ENCODE measurements around the gene STYXL1.
A peak's percentile ranks its signal among the peaks of the same experiment; 100 is the strongest.
"Not testable (repeated sequence)": the region's sequence is repeated elsewhere in the genome, so short reads cannot be mapped to it uniquely, and the experiment has no call there.

STYXL1 gene

GRCh38 chr7:76057813-76058145, 10.0 kb upstream of the STYXL1 start:
- FAIRE-seq: no peak
- TF ChIP-seq POLR2A (IDR thresholded peaks at IDR 0.05; ENCODE audit: low read depth, low read length): no peak
- DNase-seq (ENCODE audit: insufficient read length, low spot score): no peak

GRCh38 chr7:76057103-76057812, 9.5 kb upstream of the STYXL1 start:
- TF ChIP-seq POLR2A (IDR thresholded peaks at IDR 0.05; ENCODE audit: low read depth, low read length): no peak
- FAIRE-seq: no peak
- no peak for DNase-seq (ENCODE audit: insufficient read length, low spot score)

GRCh38 chr7:76056241-76056640, 8.4 kb upstream of the STYXL1 start:
- DNase-seq (ENCODE audit: insufficient read length, low spot score) (no peak), FAIRE-seq (no peak)
- TF ChIP-seq POLR2A (IDR thresholded peaks at IDR 0.05; ENCODE audit: low read depth, low read length): no peak

- TF ChIP-seq POLR2A (IDR thresholded peaks at IDR 0.05; ENCODE audit: low read depth, low read length): no peak
- FAIRE-seq (no peak), DNase-seq (ENCODE audit: insufficient read length, low spot score) (peak; percentile 42)
Measured at GRCh38 chr7:76054123-76055120, 6.6 kb upstream of the STYXL1 start.

GRCh38 chr7:76053461-76053860, 5.7 kb upstream of the STYXL1 start:
- DNase-seq (ENCODE audit: insufficient read length, low spot score) (no peak), FAIRE-seq (no peak)
- no peak for TF ChIP-seq POLR2A (IDR thresholded peaks at IDR 0.05; ENCODE audit: low read depth, low read length)

GRCh38 chr7:76052681-76053080, 4.9 kb upstream of the STYXL1 start:
- not testable (repeated sequence) for DNase-seq (ENCODE audit: insufficient read length, low spot score); FAIRE-seq

- DNase-seq (ENCODE audit: insufficient read length, low spot score) (no peak), FAIRE-seq (no peak)
- TF ChIP-seq POLR2A (IDR thresholded peaks at IDR 0.05; ENCODE audit: low read depth, low read length): no peak
Measured at GRCh38 chr7:76051840-76052239, 4.0 kb upstream of the STYXL1 start.

- no peak for DNase-seq (ENCODE audit: insufficient read length, low spot score)
- FAIRE-seq: no peak
- TF ChIP-seq POLR2A (IDR thresholded peaks at IDR 0.05; ENCODE audit: low read depth, low read length): no peak
Measured at GRCh38 chr7:76050545-76050944, 2.7 kb upstream of the STYXL1 start.

- no peak for TF ChIP-seq POLR2A (IDR thresholded peaks at IDR 0.05; ENCODE audit: low read depth, low read length)
- FAIRE-seq: no peak
- DNase-seq (ENCODE audit: insufficient read length, low spot score): no peak
Measured at GRCh38 chr7:76049295-76049694, 1.5 kb upstream of the STYXL1 start.

- DNase-seq (ENCODE audit: insufficient read length, low spot score) (no peak), FAIRE-seq (no peak)
- TF ChIP-seq POLR2A (IDR thresholded peaks at IDR 0.05; ENCODE audit: low read depth, low read length): no peak
Measured at GRCh38 chr7:76048668-76048988, 828 bp upstream of the STYXL1 start.

- no peak for FAIRE-seq
- TF ChIP-seq POLR2A (IDR thresholded peaks at IDR 0.05; ENCODE audit: low read depth, low read length): no peak
- no peak for DNase-seq (ENCODE audit: insufficient read length, low spot score)
Measured at GRCh38 chr7:76047305-76047810, 442 bp downstream of the STYXL1 start.

- FAIRE-seq (no peak), DNase-seq (ENCODE audit: insufficient read length, low spot score) (no peak)
- no peak for TF ChIP-seq POLR2A (IDR thresholded peaks at IDR 0.05; ENCODE audit: low read depth, low read length)
Measured at GRCh38 chr7:76044375-76044865, 3.4 kb downstream of the STYXL1 start.

- DNase-seq (ENCODE audit: insufficient read length, low spot score): no peak
- TF ChIP-seq POLR2A (IDR thresholded peaks at IDR 0.05; ENCODE audit: low read depth, low read length): no peak
- no peak for FAIRE-seq
Measured at GRCh38 chr7:76040126-76040525, 7.7 kb downstream of the STYXL1 start.

- no peak for FAIRE-seq
- DNase-seq (ENCODE audit: insufficient read length, low spot score): peak; percentile 61
- no peak for TF ChIP-seq POLR2A (IDR thresholded peaks at IDR 0.05; ENCODE audit: low read depth, low read length)
Measured at GRCh38 chr7:76037310-76037709, 10.5 kb downstream of the STYXL1 start.
